PFSK-1 (cell line): ENCODE results near the gene KRTAP10-12.

Source experiments
- FOXP2 ChIP-seq: optimal IDR thresholded peaks from 2 replicates; pipeline ENCODE3; 2011; ENCODE audit warnings: borderline replicate concordance, control low read depth, inconsistent platforms; ENCODE audit not compliant: insufficient read depth; ENCODE audit errors: extremely low read length, extremely low read depth
- POLR2AphosphoS5 ChIP-seq: IDR thresholded peaks from 2 replicates; pipeline ENCODE4 v1.6.1; 2012; ENCODE audit warnings: low read depth, mild to moderate bottlenecking, control low read depth, low read length, moderate library complexity
- REST ChIP-seq, 2 experiments: IDR thresholded peaks; 2 replicates each; pipeline versions ENCODE4 v1.6.1 to v1.8.0; 2011 to 2012; ENCODE audit warnings: low read depth in 2 of 2, low read length in 2 of 2, control low read depth in 1 of 2, inconsistent platforms in 1 of 2, mild to moderate bottlenecking in 1 of 2, moderate library complexity in 1 of 2; ENCODE audit not compliant: insufficient read depth in 1 of 2
- SIN3A ChIP-seq: IDR thresholded peaks from 2 replicates; pipeline ENCODE4 v1.6.1; 2012; ENCODE audit warnings: mild to moderate bottlenecking, low read length, moderate library complexity, borderline replicate concordance; ENCODE audit not compliant: insufficient read depth
- TAF1 ChIP-seq: IDR thresholded peaks from 2 replicates; pipeline ENCODE4 v1.6.1; 2012; ENCODE audit warnings: low read length, control low read depth, borderline replicate concordance; ENCODE audit not compliant: insufficient read depth

The KRTAP10-12 gene

GRCh38 chr21:44670642-44671432 lies 26.1 kb upstream of the KRTAP10-12 start:
- no peak for TF ChIP-seq POLR2AphosphoS5
- no peak for TF ChIP-seq SIN3A
- TF ChIP-seq TAF1, result no peak
- no peak for TF ChIP-seq FOXP2
- TF ChIP-seq REST (IDR thresholded peaks at IDR 0.05; ENCODE audit: insufficient read depth in 1 of 2, low read depth in 2 of 2, low read length in 2 of 2), result no peak

- TF ChIP-seq TAF1 (no peak), SIN3A (no peak), POLR2AphosphoS5 (no peak), FOXP2 (no peak), REST (IDR thresholded peaks at IDR 0.05; ENCODE audit: insufficient read depth in 1 of 2, low read depth in 2 of 2, low read length in 2 of 2) (no peak)
These were observed 25.1 kb upstream of the KRTAP10-12 start for GRCh38 chr21:44671911-44672310.

DNA sequence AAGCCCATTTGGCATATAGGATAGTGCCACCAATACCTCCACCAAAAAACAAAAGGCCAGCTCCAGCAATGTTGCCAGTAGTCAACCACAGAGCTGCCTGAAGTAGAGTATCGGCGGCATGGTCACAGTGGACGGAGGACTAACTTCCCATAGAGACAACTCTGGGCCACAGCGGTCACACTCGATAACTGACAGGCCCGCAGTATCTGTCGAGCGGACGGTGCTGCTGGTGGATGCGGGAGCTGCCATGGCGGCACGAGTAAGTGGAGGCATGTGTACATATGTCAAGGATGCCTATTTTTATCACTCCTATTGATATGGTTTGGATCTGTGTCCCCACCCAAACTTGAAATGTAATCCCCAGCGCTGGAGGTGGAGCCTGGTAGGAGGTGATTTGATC lies 19.1 kb upstream of the KRTAP10-12 start:
- TF ChIP-seq POLR2AphosphoS5, result no peak
- TF ChIP-seq FOXP2, result no peak

- TF ChIP-seq POLR2AphosphoS5 (no peak), FOXP2 (no peak), SIN3A (no peak), TAF1 (no peak), REST (IDR thresholded peaks at IDR 0.05; ENCODE audit: insufficient read depth in 1 of 2, low read depth in 2 of 2, low read length in 2 of 2) (no peak)
These were observed 15.8 kb upstream of the KRTAP10-12 start for GRCh38 chr21:44681152-44681551.

DNA sequence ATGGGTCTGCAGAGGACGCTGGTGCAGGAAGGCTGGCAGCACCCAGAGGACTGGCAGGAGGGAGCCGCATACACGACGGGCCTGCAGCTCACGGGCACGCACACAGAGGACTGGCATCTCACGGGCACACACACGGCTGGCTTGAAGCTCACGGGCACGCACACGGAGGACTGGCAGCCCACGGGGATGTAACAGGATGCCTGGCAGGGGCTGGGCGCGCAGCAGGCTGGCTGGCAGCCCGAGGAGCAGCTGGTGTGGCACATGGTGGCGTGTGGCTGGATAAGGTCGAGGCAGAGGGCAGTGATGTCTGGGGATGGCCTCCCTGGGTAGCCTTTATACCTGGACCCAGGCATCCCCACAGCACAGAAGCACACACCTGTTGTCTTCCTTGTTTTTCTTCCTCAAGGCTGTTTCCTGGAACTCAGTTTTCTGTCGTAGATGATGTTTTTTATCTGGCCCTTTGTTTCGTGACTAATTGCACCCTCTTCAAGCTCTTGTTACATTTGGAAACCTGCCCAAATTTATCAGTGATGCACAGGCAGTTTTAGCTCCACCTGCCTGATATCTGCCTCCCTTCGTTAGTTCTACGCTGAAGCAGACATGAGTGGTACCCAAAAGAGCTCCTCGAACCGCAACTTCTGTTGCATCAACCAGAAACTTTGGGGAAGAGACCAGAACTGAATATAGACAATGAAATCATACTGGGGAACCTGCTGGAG lies 15.0 kb upstream of the KRTAP10-12 start, which contains the start of gene KRTAP12-1:
TSS of gene KRTAP12-1 (minus strand) at position 303 of the 719 bp plus-strand sequence. CDS start at position 263, 40 bp downstream.
- TF ChIP-seq FOXP2, result no peak

- TF ChIP-seq REST (IDR thresholded peaks at IDR 0.05; ENCODE audit: insufficient read depth in 1 of 2, low read depth in 2 of 2, low read length in 2 of 2), result no peak
- TF ChIP-seq TAF1, result no peak
- no peak for TF ChIP-seq POLR2AphosphoS5
- no peak for TF ChIP-seq FOXP2
These were observed 14.3 kb upstream of the KRTAP10-12 start for GRCh38 chr21:44682580-44683151.
